Pancreas (tissue), 10 donors: ENCODE results near the gene GLI3. TPM values are rescaled to one million over a fixed set of nuclear protein-coding genes. Genes with fewer than 3 reads are reported as not detected.

ENCODE experiments used
- ATAC-seq, 4 donors: fragments of 200-7000 bp; cut with Tn5 transposase; one replicate each; pipeline versions ENCODE4 v1.8.0 to v1.9.1; 2020; ENCODE audit warnings: mild to moderate bottlenecking in 4 of 4, moderate library complexity in 4 of 4
- DNase-seq, 6 donors: peaks; one replicate each; pipeline ENCODE4 v3.0.0-alpha.2; 2020
- FAIRE-seq: peaks from 2 replicates; lab custom pipeline; 2012; peaks lifted over from hg19 to GRCh38; lab: Jason Lieb, UNC
- H3K27ac ChIP-seq, 4 donors: fragments of 200-600 bp; sonication (generic); 1 replicate in 3 of 4; 2 replicates in 1 of 4; pipeline versions ENCODE4 v1.5.0 to v1.8.0; 2020
- H3K27me3 ChIP-seq, 4 donors: fragments of 200-600 bp; one replicate each; pipeline ENCODE4 v1.8.0; 2021
- H3K36me3 ChIP-seq, 3 donors: fragments of 200-600 bp; sonication (generic) in 1 of 3; one replicate each; pipeline versions ENCODE4 v1.5.0 to v1.8.0; 2020 to 2021
- H3K4me1 ChIP-seq, 3 donors: fragments of 200-600 bp; one replicate each; pipeline ENCODE4 v1.8.0; 2021
- H3K4me3 ChIP-seq, 4 donors: fragments of 200-600 bp; sonication (generic) in 2 of 4; one replicate each; pipeline versions ENCODE4 v1.5.0 to v1.8.0; 2020 to 2021
- H3K9me3 ChIP-seq, 4 donors: fragments of 200-600 bp; one replicate each; pipeline ENCODE4 v1.8.0; 2021
- CTCF ChIP-seq, 4 donors: fragments of 200-600 bp; sonication (generic) in 3 of 4; IDR thresholded peaks; one replicate each; pipeline versions ENCODE4 v1.5.0 to v1.8.0; 2021; ENCODE audit warnings: antibody characterized with exemption in 4 of 4
- WGBS, 2 donors: extraction: QIAGEN DNeasy Blood & Tissue Kit; methylation state at CpG; one replicate each; pipeline ENCODE4 v1.1.7; 2013; 5-methylcytosine and 5-hydroxymethylcytosine counted together
- intact Hi-C, 3 donors: fragments of 100-400 bp; cut with DNase I; formaldehyde crosslinking; loops; one replicate each; pipeline versions ENCODE4 v1.11.1 to v1.14.2; 2022
- polyA plus RNA-seq, 2 donors: library from polyadenylated mRNA; stranded (reverse); fragments of 200-250 nt; gene quantifications; one replicate each; pipeline ENCODE4 v1.2.3, GENCODE V29; 2013
- total RNA-seq, 6 donors: library from RNA; stranded (reverse); fragmentation: NEBNext Ultra II Directional in 4 of 6; extraction: Animal tissue kit (Norgen Biotek cat#: 25700) in 4 of 6; gene quantifications; one replicate each; pipeline versions ENCODE4 v1.2.1 to v1.2.4, GENCODE V29; 2021 to 2023
- donor health status: healthy with polysubstance abuse.
- donor health status: DM: no; HTN: no; CAD: no; lungs with moderate emphysema.
- donor health status: DM: no; HTN: no; CAD: no.
- donor health status: control.
- donor health status: control.
- donor health status: Bipolar disorder and iron deficiency.
- donor health status: DM: yes; HTN: yes; CAD: no.
- donor health status: DM: no; HTN: no; CAD: no.
- donor health status: DM: no; HTN: no; CAD: no.
- donor health status: DM: yes; HTN: yes; CAD: no.

GLI3 gene
- total and polyA plus RNA-seq, 8 donors: 0.38 to 6.2 (median 1.4) TPM

GRCh38 chr7:42077271-42078135, 159.5 kb downstream of the GLI3 start:
- H3K4me3 ChIP-seq: no peak overlapping the region
- no peak for DNase-seq
- 79 to 81% methylated on average over 9 of the region's 9 CpGs for WGBS, 2 donors
- no peak for FAIRE-seq
- H3K4me1 ChIP-seq: no peaks in the 10 kb centered on the region
- H3K27ac ChIP-seq: no peak overlapping the region
- H3K9me3 ChIP-seq: no peaks in the 10 kb centered on the region
- H3K27me3 ChIP-seq: no peaks in the 10 kb centered on the region
- intact Hi-C loops: no loop called here
- no peaks in the 10 kb centered on the region for H3K36me3 ChIP-seq
- TF ChIP-seq CTCF (IDR thresholded peaks at IDR 0.05): no peak
- ATAC-seq: no peak

DNA sequence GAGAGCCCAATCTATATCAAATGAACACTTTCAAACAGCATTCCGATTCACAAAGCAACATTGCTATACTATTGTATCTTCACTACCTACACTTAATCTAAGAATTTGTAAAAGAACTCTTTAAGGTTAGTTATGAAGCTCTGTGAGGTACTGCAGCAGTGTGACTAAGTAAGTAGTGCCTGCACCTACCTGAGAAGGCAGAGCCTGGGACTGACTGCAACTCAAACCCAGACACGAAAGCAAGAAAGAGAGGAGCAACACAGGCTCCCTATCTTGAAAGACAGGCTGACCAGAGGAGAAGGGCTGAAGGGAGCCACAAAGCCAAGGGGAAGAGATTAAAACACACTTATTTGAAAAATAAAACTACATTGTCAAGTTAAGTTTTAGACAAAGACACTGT, 160.1 kb downstream of the GLI3 start:
- ATAC-seq (no peak), FAIRE-seq (no peak), DNase-seq (no peak)
- Histone ChIP-seq H3K27me3 (no peaks in the 10 kb centered on the region), H3K4me1 (no peaks in the 10 kb centered on the region), H3K36me3 (no peaks in the 10 kb centered on the region), H3K27ac (no peak overlapping the region), H3K9me3 (no peaks in the 10 kb centered on the region), H3K4me3 (no peak overlapping the region)
- no peak for TF ChIP-seq CTCF (IDR thresholded peaks at IDR 0.05)
- intact Hi-C loops: no loop called here
- whole genome bisulfite sequencing, 2 donors: 65 to 85% methylated on average over 2 of the region's 2 CpGs

DNA sequence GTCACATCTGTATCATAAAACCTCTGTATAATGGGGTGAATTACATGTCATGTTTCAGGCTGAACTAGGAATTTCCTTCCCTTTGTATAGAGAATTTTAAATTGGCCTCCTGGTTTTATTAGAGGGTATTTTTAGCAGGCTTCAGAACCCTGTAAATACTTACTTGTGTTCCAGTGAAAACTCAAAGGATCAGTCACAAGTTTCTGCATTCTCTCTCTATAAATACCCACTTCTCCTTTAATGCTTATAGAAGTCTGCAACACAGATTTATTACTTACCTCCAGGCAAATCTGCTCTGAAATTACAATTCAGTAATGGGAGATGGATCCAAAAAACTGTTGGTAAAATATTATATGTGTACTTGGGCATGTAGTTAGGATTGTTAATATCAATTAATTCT, 161.6 kb downstream of the GLI3 start:
- DNase-seq (no peak), ATAC-seq (no peak), FAIRE-seq (no peak)
- Histone ChIP-seq H3K27me3 (no peaks in the 10 kb centered on the region), H3K9me3 (no peaks in the 10 kb centered on the region), H3K36me3 (no peaks in the 10 kb centered on the region), H3K27ac (no peak overlapping the region), H3K4me1 (no peaks in the 10 kb centered on the region), H3K4me3 (no peak overlapping the region)
- intact Hi-C loops: no loop called here
- no peak for TF ChIP-seq CTCF (IDR thresholded peaks at IDR 0.05)

- intact Hi-C loops: no loop called here
- H3K27ac ChIP-seq: no peak overlapping the region
- ATAC-seq (no peak), FAIRE-seq (no peak), DNase-seq (no peak)
- 74 to 82% methylated on average over 4 of the region's 4 CpGs for WGBS, 2 donors
- H3K4me3 ChIP-seq: no peak overlapping the region
- H3K4me1 ChIP-seq: no peaks in the 10 kb centered on the region
- no peaks in the 10 kb centered on the region for H3K27me3 ChIP-seq
- H3K36me3 ChIP-seq: no peaks in the 10 kb centered on the region
- TF ChIP-seq CTCF (IDR thresholded peaks at IDR 0.05): no peak
- no peaks in the 10 kb centered on the region for H3K9me3 ChIP-seq
Observed at GRCh38 chr7:42074076-42074475, 162.9 kb downstream of the GLI3 start.
